ENCODE results near the gene RUNX2.
A peak's percentile ranks its signal among the peaks of the same experiment; 100 is the strongest.
"Not testable (repeated sequence)": the region's sequence is repeated elsewhere in the genome, so short reads cannot be mapped to it uniquely, and the experiment has no call there.

The RUNX2 gene

GRCh38 chr6:45464685-45465084, 136.6 kb downstream of the RUNX2 start:
- TF ChIP-seq JUND (IDR thresholded peaks at IDR 0.05; ENCODE audit: low read depth), result no peak
- DNase-seq (ENCODE audit: low read depth in 1 of 2, low spot score in 1 of 2), result no peak
- in situ Hi-C loops (cut with HindIII; ENCODE audit: low pct_unique_long_range_greater_than_20kb, low sequenced_read_pairs), result no loop called here

GRCh38 chr6:45466686-45467085, 138.6 kb downstream of the RUNX2 start:
- in situ Hi-C loops (cut with HindIII; ENCODE audit: low pct_unique_long_range_greater_than_20kb, low sequenced_read_pairs), result no loop called here
- no peak for TF ChIP-seq JUND (IDR thresholded peaks at IDR 0.05; ENCODE audit: low read depth)
- DNase-seq (ENCODE audit: low read depth in 1 of 2, low spot score in 1 of 2), result no peak

- in situ Hi-C loops (cut with HindIII; ENCODE audit: low pct_unique_long_range_greater_than_20kb, low sequenced_read_pairs); DNase-seq (ENCODE audit: low read depth in 1 of 2, low spot score in 1 of 2): not testable (repeated sequence)
Observed at GRCh38 chr6:45467417-45467816, 139.3 kb downstream of the RUNX2 start.

- DNase-seq (ENCODE audit: low read depth in 1 of 2, low spot score in 1 of 2), result no peak
- in situ Hi-C loops (cut with HindIII; ENCODE audit: low pct_unique_long_range_greater_than_20kb, low sequenced_read_pairs), result no loop called here
- no peak for TF ChIP-seq JUND (IDR thresholded peaks at IDR 0.05; ENCODE audit: low read depth)
Observed at GRCh38 chr6:45467853-45468252, 139.7 kb downstream of the RUNX2 start.

GRCh38 chr6:45469663-45470062, 141.5 kb downstream of the RUNX2 start:
- in situ Hi-C loops (cut with HindIII; ENCODE audit: low pct_unique_long_range_greater_than_20kb, low sequenced_read_pairs), result no loop called here
- no peak for TF ChIP-seq JUND (IDR thresholded peaks at IDR 0.05; ENCODE audit: low read depth)
- no peak for DNase-seq (ENCODE audit: low read depth in 1 of 2, low spot score in 1 of 2)

GRCh38 chr6:45470131-45470738, 142.1 kb downstream of the RUNX2 start:
- in situ Hi-C loops (cut with HindIII; ENCODE audit: low pct_unique_long_range_greater_than_20kb, low sequenced_read_pairs), result no loop called here
- TF ChIP-seq JUND (IDR thresholded peaks at IDR 0.05; ENCODE audit: low read depth), result no peak
- DNase-seq (ENCODE audit: low read depth in 1 of 2, low spot score in 1 of 2), result no peak

- DNase-seq (ENCODE audit: low read depth in 1 of 2, low spot score in 1 of 2), result peak in 1 of 2 experiments; percentile 10
- in situ Hi-C loops (cut with HindIII; ENCODE audit: low pct_unique_long_range_greater_than_20kb, low sequenced_read_pairs), result no loop called here
- no peak for TF ChIP-seq JUND (IDR thresholded peaks at IDR 0.05; ENCODE audit: low read depth)
Observed at GRCh38 chr6:45472382-45472781, 144.3 kb downstream of the RUNX2 start.

- TF ChIP-seq JUND (IDR thresholded peaks at IDR 0.05; ENCODE audit: low read depth), result no peak
- DNase-seq (ENCODE audit: low read depth in 1 of 2, low spot score in 1 of 2), result peak in 1 of 2 experiments; percentile 75
- in situ Hi-C loops (cut with HindIII; ENCODE audit: low pct_unique_long_range_greater_than_20kb, low sequenced_read_pairs), result no loop called here
Observed at GRCh38 chr6:45473121-45473993, 145.2 kb downstream of the RUNX2 start.

GRCh38 chr6:45474376-45474775, 146.2 kb downstream of the RUNX2 start:
- in situ Hi-C loops (cut with HindIII; ENCODE audit: low pct_unique_long_range_greater_than_20kb, low sequenced_read_pairs), result no loop called here
- DNase-seq (ENCODE audit: low read depth in 1 of 2, low spot score in 1 of 2), result no peak
- no peak for TF ChIP-seq JUND (IDR thresholded peaks at IDR 0.05; ENCODE audit: low read depth)

GRCh38 chr6:45476341-45476740, 148.2 kb downstream of the RUNX2 start:
- DNase-seq (ENCODE audit: low read depth in 1 of 2, low spot score in 1 of 2), result no peak
- in situ Hi-C loops (cut with HindIII; ENCODE audit: low pct_unique_long_range_greater_than_20kb, low sequenced_read_pairs), result no loop called here
- no peak for TF ChIP-seq JUND (IDR thresholded peaks at IDR 0.05; ENCODE audit: low read depth)

GRCh38 chr6:45477278-45477677, 149.1 kb downstream of the RUNX2 start:
- in situ Hi-C loops (cut with HindIII; ENCODE audit: low pct_unique_long_range_greater_than_20kb, low sequenced_read_pairs), result no loop called here
- DNase-seq (ENCODE audit: low read depth in 1 of 2, low spot score in 1 of 2), result peak in 1 of 2 experiments; percentile 74
- no peak for TF ChIP-seq JUND (IDR thresholded peaks at IDR 0.05; ENCODE audit: low read depth)

GRCh38 chr6:45477790-45478189, 149.7 kb downstream of the RUNX2 start:
- DNase-seq (ENCODE audit: low read depth in 1 of 2, low spot score in 1 of 2), result peak in 1 of 2 experiments; percentile 22
- TF ChIP-seq JUND (IDR thresholded peaks at IDR 0.05; ENCODE audit: low read depth), result no peak
- in situ Hi-C loops (cut with HindIII; ENCODE audit: low pct_unique_long_range_greater_than_20kb, low sequenced_read_pairs), result no loop called here

- peak in 1 of 2 experiments; percentile 16 for DNase-seq (ENCODE audit: low read depth in 1 of 2, low spot score in 1 of 2)
- no peak for TF ChIP-seq JUND (IDR thresholded peaks at IDR 0.05; ENCODE audit: low read depth)
Observed at GRCh38 chr6:45478240-45478639, 150.1 kb downstream of the RUNX2 start.

More at GRCh38 chr6:45478240-45478639, 150.1 kb downstream of the RUNX2 start:
- in situ Hi-C loops (cut with HindIII; ENCODE audit: low pct_unique_long_range_greater_than_20kb, low sequenced_read_pairs), result no loop called here
